ENCODE data around the gene DHX15.

- TF ChIP-seq POLR2A (IDR thresholded peaks at IDR 0.05; ENCODE audit: low read length): no peak
- no peak for TF ChIP-seq GATA1 (IDR thresholded peaks at IDR 0.05; ENCODE audit: low read depth, low read length)
These were observed 30.5 kb upstream of the DHX15 start for GRCh38 chr4:24614881-24615280.
